Measurements from ENCODE around the gene NAA38.
A peak's percentile ranks its signal among the peaks of the same experiment; 100 is the strongest.

Gene NAA38

DNA sequence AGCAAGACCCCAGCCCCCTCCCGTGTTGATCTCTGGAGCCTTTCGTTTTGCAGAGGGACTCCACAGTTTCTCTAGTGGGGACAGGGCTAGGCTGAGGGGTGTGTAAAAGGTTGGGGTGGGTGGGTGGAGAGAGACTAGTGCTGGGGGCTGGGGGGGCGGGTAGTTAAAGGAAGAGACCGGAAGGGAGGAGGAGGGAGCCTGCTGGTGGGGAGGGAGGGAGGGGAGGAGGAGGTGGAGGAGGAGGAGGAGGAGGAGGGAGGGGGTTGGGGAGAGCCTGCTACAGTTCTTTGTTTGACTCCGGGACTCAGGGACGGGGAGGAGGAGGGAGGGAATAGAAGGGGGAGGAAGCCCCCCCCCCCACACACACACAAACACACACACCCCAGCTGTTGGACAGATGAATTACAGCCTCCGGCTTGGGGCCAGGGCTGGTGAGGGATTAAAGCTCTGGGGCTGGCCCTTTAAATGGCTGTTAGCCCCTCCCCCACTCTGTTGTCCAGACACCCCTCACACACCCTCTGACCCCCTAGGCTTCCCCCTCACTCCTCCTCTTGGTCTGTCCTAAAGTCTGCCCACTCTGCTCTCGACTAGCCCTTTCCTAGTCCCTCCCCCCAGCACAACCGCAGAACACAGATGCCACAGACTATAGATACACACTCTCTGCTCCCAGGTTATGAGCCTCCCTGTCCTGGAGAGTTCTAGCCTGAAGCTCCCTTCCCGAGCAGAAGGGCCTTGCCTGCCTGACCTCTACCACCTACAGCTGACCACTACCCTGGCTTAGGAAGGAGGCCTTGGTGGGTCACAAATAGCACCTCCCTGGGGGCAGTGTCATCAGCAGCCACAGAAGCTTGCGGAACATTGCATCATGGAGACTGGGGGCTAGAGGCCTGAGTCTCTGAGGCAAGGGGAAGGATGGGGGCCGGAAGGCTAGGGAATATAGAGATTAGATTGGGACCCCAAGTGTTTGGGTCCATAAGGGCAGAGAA is 19.0 kb downstream of the NAA38 start:
- DNase-seq (ENCODE audit: low read depth), result peak; percentile 79
- peak overlapping the region; percentile 53 for H3K4me3 ChIP-seq (ENCODE audit: low read depth, low read length)
- TF ChIP-seq, protein P1, sequence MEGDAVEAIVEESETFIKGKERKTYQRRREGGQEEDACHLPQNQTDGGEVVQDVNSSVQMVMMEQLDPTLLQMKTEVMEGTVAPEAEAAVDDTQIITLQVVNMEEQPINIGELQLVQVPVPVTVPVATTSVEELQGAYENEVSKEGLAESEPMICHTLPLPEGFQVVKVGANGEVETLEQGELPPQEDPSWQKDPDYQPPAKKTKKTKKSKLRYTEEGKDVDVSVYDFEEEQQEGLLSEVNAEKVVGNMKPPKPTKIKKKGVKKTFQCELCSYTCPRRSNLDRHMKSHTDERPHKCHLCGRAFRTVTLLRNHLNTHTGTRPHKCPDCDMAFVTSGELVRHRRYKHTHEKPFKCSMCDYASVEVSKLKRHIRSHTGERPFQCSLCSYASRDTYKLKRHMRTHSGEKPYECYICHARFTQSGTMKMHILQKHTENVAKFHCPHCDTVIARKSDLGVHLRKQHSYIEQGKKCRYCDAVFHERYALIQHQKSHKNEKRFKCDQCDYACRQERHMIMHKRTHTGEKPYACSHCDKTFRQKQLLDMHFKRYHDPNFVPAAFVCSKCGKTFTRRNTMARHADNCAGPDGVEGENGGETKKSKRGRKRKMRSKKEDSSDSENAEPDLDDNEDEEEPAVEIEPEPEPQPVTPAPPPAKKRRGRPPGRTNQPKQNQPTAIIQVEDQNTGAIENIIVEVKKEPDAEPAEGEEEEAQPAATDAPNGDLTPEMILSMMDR (conservative IDR thresholded peaks at IDR 0.05; ENCODE audit: low read depth, low read length), result peak; percentile 2

- TF ChIP-seq, protein P1 (conservative IDR thresholded peaks at IDR 0.05; ENCODE audit: low read depth, low read length), result no peak
- DNase-seq (ENCODE audit: low read depth), result peak; percentile 11
- peak overlapping the region; percentile 79 for H3K4me3 ChIP-seq (ENCODE audit: low read depth, low read length)
Observed at GRCh38 chr17:7837408-7838088, 19.8 kb downstream of the NAA38 start.

GRCh38 chr17:7836596-7837407 is 20.6 kb downstream of the NAA38 start:
- TF ChIP-seq, protein P1 (conservative IDR thresholded peaks at IDR 0.05; ENCODE audit: low read depth, low read length), result no peak
- H3K4me3 ChIP-seq (ENCODE audit: low read depth, low read length), result peak overlapping the region; percentile 79
- peak; percentile 95 for DNase-seq (ENCODE audit: low read depth)

DNA sequence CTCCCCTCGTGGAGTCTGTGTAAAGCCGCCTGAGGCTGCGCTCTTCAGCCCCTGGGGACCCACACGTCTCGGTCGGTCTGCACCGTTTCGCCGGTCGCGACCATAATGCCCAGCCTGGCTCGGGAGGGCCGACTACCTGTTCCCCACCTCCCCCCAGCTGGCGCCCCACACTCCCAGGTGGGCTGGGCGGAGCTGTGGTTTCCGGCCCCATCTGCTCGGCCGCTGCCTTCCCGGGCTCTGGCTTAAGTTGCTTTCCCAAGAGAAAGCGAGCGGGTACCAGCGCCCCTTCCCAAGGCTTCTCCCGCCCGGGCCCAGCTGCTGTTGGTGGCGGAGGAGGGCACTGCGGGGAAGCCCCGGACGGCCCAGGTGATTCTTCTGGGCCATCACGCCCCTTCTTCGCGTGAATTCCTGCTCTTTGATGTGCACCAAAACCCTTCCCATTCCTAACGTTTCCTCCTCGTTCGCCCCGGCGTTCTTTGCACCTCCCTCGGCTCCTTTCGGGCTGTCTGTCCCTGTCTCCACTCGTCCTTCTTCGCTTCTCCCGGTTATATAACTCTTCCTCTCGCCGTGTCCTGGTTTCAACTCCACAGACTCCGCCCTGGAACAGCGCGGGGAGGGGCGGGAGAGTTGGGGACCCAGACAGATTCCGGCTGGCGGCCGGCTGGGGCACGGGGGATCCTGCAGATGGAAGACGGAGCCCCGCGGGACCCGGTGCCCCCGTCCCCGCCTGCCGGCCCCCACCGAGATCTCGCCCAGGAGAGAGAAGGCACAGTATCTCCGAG is 21.4 kb downstream of the NAA38 start:
- TF ChIP-seq, protein P1 (conservative IDR thresholded peaks at IDR 0.05; ENCODE audit: low read depth, low read length), result no peak

GRCh38 chr17:7834957-7835813 is 22.2 kb downstream of the NAA38 start:
- TF ChIP-seq, protein P1 (conservative IDR thresholded peaks at IDR 0.05; ENCODE audit: low read depth, low read length), result peak; percentile 88
- H3K4me3 ChIP-seq (ENCODE audit: low read depth, low read length), result peak overlapping the region; percentile 79
- DNase-seq (ENCODE audit: low read depth), result peak; percentile 99

More for the DNA sequence above, 21.4 kb downstream of the NAA38 start:
- peak overlapping the region; percentile 79 for H3K4me3 ChIP-seq (ENCODE audit: low read depth, low read length)
- peak; percentile 69 for DNase-seq (ENCODE audit: low read depth)

Data from choroid plexus epithelial cell (primary cell).